ENCODE results near the gene BOC.

Gene BOC

DNA sequence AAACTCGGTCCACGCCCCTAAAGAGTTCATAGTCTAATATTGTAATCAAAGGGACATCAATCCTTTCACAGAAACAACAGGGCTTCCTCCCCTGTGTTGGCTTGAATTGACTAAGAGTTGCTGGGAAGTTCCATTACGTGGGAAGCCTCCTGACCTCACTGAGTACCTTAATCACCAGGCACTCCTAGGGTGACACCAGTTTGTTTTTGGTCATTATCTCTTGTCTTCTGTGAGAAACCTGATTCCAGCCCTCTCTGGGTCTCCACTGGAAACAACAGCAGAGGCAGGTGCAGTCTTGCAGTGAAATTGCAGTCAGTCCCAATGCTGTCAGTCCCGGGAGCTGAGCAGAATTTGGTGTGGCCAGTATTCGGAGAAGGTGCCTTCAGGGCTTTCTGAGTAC, 55.4 kb downstream of the BOC start:
- no peak for DNase-seq (ENCODE audit: low read depth)
- TF ChIP-seq, protein P1, sequence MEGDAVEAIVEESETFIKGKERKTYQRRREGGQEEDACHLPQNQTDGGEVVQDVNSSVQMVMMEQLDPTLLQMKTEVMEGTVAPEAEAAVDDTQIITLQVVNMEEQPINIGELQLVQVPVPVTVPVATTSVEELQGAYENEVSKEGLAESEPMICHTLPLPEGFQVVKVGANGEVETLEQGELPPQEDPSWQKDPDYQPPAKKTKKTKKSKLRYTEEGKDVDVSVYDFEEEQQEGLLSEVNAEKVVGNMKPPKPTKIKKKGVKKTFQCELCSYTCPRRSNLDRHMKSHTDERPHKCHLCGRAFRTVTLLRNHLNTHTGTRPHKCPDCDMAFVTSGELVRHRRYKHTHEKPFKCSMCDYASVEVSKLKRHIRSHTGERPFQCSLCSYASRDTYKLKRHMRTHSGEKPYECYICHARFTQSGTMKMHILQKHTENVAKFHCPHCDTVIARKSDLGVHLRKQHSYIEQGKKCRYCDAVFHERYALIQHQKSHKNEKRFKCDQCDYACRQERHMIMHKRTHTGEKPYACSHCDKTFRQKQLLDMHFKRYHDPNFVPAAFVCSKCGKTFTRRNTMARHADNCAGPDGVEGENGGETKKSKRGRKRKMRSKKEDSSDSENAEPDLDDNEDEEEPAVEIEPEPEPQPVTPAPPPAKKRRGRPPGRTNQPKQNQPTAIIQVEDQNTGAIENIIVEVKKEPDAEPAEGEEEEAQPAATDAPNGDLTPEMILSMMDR (IDR thresholded peaks at IDR 0.05; ENCODE audit: low read depth, low read length, missing control alignments) = no peak
- no peak overlapping the region for H3K4me3 ChIP-seq (ENCODE audit: low read depth, low read length)

DNA sequence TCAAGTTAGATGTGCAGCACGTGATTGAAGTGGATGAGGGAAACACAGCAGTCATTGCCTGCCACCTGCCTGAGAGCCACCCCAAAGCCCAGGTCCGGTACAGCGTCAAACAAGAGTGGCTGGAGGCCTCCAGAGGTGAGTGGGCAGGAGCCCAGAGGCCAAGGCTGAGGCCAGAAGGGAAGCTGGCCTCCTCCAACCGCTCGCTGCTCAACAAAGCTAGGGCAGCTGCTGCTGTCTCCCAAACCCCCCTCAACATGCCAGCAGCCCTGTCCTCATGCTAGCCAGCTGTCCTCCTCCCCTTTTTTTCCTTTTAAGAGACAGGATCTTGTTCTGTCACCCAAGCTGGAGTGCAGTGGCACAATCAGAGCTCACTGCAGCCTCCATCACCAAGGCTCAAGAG, 57.0 kb downstream of the BOC start:
- TF ChIP-seq, protein P1 (IDR thresholded peaks at IDR 0.05; ENCODE audit: low read depth, low read length, missing control alignments) = no peak
- no peak for DNase-seq (ENCODE audit: low read depth)
- no peak overlapping the region for H3K4me3 ChIP-seq (ENCODE audit: low read depth, low read length)

DNA sequence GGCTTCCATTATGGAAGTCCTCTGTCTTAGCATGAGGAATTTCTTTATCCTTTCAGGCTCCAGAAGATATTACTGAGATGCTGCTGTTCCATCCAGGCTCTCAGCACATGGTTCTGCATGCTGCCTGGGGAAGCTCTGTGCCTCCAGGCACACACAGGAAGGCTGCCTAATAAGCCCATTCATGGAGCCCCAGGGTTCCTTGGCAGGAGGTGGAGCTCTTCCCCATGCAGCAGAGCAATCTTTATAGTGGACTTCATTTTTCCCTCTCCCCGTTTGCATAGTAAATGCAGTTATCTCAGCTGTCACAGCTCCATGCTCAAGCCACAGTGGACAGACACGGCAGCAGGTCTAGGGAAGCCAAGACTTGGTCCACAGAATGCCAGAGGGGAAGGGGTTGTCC, 57.6 kb downstream of the BOC start:
- no peak overlapping the region for H3K4me3 ChIP-seq (ENCODE audit: low read depth, low read length)
- TF ChIP-seq, protein P1 (IDR thresholded peaks at IDR 0.05; ENCODE audit: low read depth, low read length, missing control alignments) = no peak
- DNase-seq (ENCODE audit: low read depth) = no peak

DNA sequence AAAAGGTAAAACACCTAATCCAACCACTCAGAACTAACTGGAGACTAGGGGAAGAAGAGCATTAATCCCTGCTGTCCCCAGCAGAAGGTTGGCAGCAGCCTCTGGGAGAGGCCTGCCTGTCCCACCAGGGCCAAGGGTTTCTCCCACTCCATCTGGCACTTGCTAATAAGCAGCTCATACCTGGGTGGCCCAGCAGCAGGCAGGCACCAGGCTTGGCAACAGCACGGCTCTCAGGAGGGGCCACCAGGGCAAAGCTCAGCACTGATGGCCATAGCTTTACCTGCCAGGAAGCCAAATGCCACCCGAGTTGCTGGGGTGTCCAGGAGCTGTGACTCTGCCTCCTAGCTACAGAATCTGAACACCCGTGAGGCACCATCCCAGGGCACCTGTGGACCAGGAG, 58.3 kb downstream of the BOC start:
- H3K4me3 ChIP-seq (ENCODE audit: low read depth, low read length) = no peak overlapping the region
- TF ChIP-seq, protein P1 (IDR thresholded peaks at IDR 0.05; ENCODE audit: low read depth, low read length, missing control alignments) = no peak
- DNase-seq (ENCODE audit: low read depth) = no peak

DNA sequence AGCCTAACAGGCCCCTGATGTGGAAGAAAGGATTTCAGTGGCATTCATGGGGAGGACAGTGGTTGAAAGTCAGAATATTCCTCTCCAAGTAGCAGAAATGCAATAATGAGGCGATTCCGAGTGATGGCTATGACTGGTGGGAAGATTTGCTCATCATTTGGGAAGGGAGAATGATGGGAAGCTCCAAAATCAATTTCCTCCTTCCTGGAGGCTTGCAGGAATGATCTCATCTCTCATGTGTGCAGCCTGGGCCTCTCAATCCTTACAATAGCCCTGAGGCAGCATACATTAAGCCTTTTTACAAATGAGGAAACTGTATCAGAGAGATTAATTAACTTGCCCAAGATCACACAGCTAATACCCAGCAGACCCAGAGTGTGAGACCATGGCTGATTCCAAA, 58.7 kb downstream of the BOC start:
- no peak overlapping the region for H3K4me3 ChIP-seq (ENCODE audit: low read depth, low read length)
- TF ChIP-seq, protein P1 (IDR thresholded peaks at IDR 0.05; ENCODE audit: low read depth, low read length, missing control alignments) = no peak
- no peak for DNase-seq (ENCODE audit: low read depth)

DNA sequence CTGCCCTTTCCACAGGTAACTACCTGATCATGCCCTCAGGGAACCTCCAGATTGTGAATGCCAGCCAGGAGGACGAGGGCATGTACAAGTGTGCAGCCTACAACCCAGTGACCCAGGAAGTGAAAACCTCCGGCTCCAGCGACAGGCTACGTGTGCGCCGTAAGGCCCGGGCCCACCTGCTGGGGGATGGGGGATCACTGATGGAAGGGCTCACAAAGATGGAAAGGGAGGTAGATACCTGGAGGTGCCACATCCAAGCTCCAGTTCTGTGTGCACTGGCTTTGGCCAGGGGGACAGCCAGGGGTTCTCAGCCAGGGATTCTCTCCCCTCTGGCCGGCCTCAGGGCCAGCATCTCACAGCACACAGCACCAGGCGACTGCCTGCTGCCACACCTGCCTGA, 59.4 kb downstream of the BOC start:
- no peak for DNase-seq (ENCODE audit: low read depth)
- no peak overlapping the region for H3K4me3 ChIP-seq (ENCODE audit: low read depth, low read length)
- TF ChIP-seq, protein P1 (IDR thresholded peaks at IDR 0.05; ENCODE audit: low read depth, low read length, missing control alignments) = no peak

DNA sequence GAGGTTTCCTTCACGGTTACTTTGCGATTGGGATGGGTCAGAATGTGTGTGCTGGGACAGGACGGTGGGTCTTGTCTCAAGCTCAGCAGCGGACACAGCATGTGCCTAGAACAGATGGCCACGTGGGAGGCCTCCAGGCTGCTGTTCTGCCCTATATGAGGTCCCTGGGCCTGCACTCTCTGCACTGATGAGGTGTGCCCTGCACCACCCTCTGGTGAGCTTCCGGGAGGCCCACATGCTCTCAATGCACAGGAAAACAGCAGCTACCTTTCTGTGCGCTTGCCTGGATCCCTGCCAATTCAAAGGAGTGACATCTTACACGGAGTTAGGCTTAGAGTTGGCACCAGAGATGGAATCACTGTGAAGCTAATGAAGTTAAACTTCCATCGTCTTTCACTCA, 59.8 kb downstream of the BOC start:
- DNase-seq (ENCODE audit: low read depth) = no peak
- no peak overlapping the region for H3K4me3 ChIP-seq (ENCODE audit: low read depth, low read length)
- TF ChIP-seq, protein P1 (IDR thresholded peaks at IDR 0.05; ENCODE audit: low read depth, low read length, missing control alignments) = no peak

All from GM12864 (cell line).